K562 (cell line): Measurements from ENCODE around the gene ALG14. TPM values are rescaled to one million over a fixed set of nuclear protein-coding genes. Genes with fewer than 3 reads are reported as not detected.

Source experiments
- CHD7 ChIP-seq: fragments of 200-600 bp; sonication (generic); IDR thresholded peaks from one replicate; pipeline ENCODE4 v1.6.1; 2012; ENCODE audit warnings: mild to moderate bottlenecking, low read depth, low read length, inconsistent platforms
- ETS2 ChIP-seq: IDR thresholded peaks from 2 replicates; pipeline ENCODE4 v1.6.1; 2016; ENCODE audit warnings: borderline replicate concordance, missing genetic modification characterization, mild to moderate bottlenecking, moderate library complexity, missing compliant biosample characterization; ENCODE audit not compliant: poor library complexity, severe bottlenecking
- SNAPC5 ChIP-seq: fragments of 250-450 bp; sonication (Bioruptor Pico); IDR thresholded peaks from 2 replicates; pipeline ENCODE4 v1.8.0; 2021; ENCODE audit warnings: moderate library complexity, mild to moderate bottlenecking, inconsistent platforms
- YY1 ChIP-seq, 3 experiments: IDR thresholded peaks; 2 replicates each; pipeline ENCODE4 v1.6.1; 2011; ENCODE audit warnings: low read length in 2 of 3, mild to moderate bottlenecking in 2 of 3, moderate library complexity in 2 of 3, borderline replicate concordance in 1 of 3, control low read depth in 1 of 3, low read depth in 1 of 3; ENCODE audit not compliant: insufficient read depth in 3 of 3, insufficient replicate concordance in 2 of 3, control insufficient read depth in 1 of 3, insufficient read length in 1 of 3; ENCODE audit errors: extremely low read depth in 1 of 3
- ZNF609 ChIP-seq: sonication (generic); formaldehyde crosslinking; IDR thresholded peaks from 2 replicates; pipeline ENCODE4 v1.8.1; 2023; ENCODE audit warnings: missing genetic modification reagents, mild to moderate bottlenecking, borderline replicate concordance
- polyA plus RNA-seq, 8 experiments: library from polyadenylated mRNA; depleted of rRNA in 4 of 8; stranded (reverse) in 5 of 8; unstranded in 3 of 8; fragments of >200 nt; fragmentation: Nextera tagmentation in 2 of 8; fragmentation: Illumina TruSeq in 1 of 8; extraction: Ambion mirVana in 2 of 8; extraction: Trizol in 1 of 8; gene quantifications; 2 replicates each; pipeline versions ENCODE4 v1.2.1 to v1.2.3, GENCODE V29; 2011 to 2014; ENCODE audit warnings: inconsistent platforms in 1 of 8, missing spikeins in 1 of 8
- total RNA-seq, 7 experiments: library from RNA; depleted of rRNA in 6 of 7; stranded (reverse); fragments of >200 nt in 6 of 7; fragmentation: Illumina TruSeq in 2 of 7; extraction: Trizol in 2 of 7; gene quantifications; 2 replicates each; pipeline versions ENCODE4 v1.2.1 to v1.2.3, GENCODE V29; 2011 to 2021; ENCODE audit warnings: low replicate concordance in 1 of 7

Gene ALG14
- total and polyA plus RNA-seq, 9 of the 15 experiments (the other 6 are each of a cell fraction or from before 2014, with no cell fraction given) = 2.8 to 16.2 (median 4.9) TPM

- TF ChIP-seq CHD7 (no peak), ETS2 (tag) (no peak), YY1 (IDR thresholded peaks at IDR 0.05; ENCODE audit: borderline replicate concordance in 1 of 3, control insufficient read depth in 1 of 3, extremely low read depth in 1 of 3, insufficient read depth in 3 of 3, insufficient read length in 1 of 3, insufficient replicate concordance in 2 of 3, low read depth in 1 of 3, low read length in 2 of 3) (no peak), ZNF609 (no peak), SNAPC5 (CRISPR knock-in tag) (no peak)
These were observed 43.9 kb upstream of the ALG14 start (continued) for GRCh38 chr1:95116580-95117206.
